C4-2B (cell line): ENCODE data around the gene GMPR.

Experiments
- H3K27ac ChIP-seq: fragments of 450-650 bp; 2 replicates; pipeline ENCODE4 v1.5.1; 2017
- CTCF ChIP-seq: fragments of 450-650 bp; conservative IDR thresholded peaks from 2 replicates; pipeline ENCODE4 v1.5.1; 2017; ENCODE audit warnings: mild to moderate bottlenecking
- ZFX ChIP-seq: fragments of 450-650 bp; IDR thresholded peaks from 2 replicates; pipeline ENCODE4 v1.6.1; 2017

The GMPR gene

GRCh38 chr6:16292942-16293341 lies 54.6 kb downstream of the GMPR start:
- no peak overlapping the region for H3K27ac ChIP-seq
- no peak for TF ChIP-seq ZFX
- TF ChIP-seq CTCF, result no peak

GRCh38 chr6:16294371-16294770 lies 56.0 kb downstream of the GMPR start:
- TF ChIP-seq ZFX, result no peak
- no peak for TF ChIP-seq CTCF
- H3K27ac ChIP-seq, result no peak overlapping the region

- no peak for TF ChIP-seq CTCF
- TF ChIP-seq ZFX, result no peak
- H3K27ac ChIP-seq, result no peak overlapping the region
Observed at GRCh38 chr6:16295060-16295459, 56.7 kb downstream of the GMPR start.

- H3K27ac ChIP-seq, result no peak overlapping the region
- no peak for TF ChIP-seq CTCF
- no peak for TF ChIP-seq ZFX
Observed at GRCh38 chr6:16295471-16295870, 57.1 kb downstream of the GMPR start.

GRCh38 chr6:16296061-16296670 lies 57.8 kb downstream of the GMPR start:
- no peak for TF ChIP-seq ZFX
- no peak for TF ChIP-seq CTCF
- no peak overlapping the region for H3K27ac ChIP-seq

- H3K27ac ChIP-seq, result no peak overlapping the region
- no peak for TF ChIP-seq CTCF
- TF ChIP-seq ZFX, result no peak
Observed at GRCh38 chr6:16299861-16300260, 61.5 kb downstream of the GMPR start.

GRCh38 chr6:16301511-16301910 lies 63.1 kb downstream of the GMPR start:
- no peak overlapping the region for H3K27ac ChIP-seq
- TF ChIP-seq CTCF (no peak), ZFX (no peak)
